ENCODE data around the gene SLC7A14. TPM values are rescaled to one million over a fixed set of nuclear protein-coding genes. Genes with fewer than 3 reads are reported as not detected.

Gene SLC7A14
- total and polyA plus RNA-seq, 2 of the 4 experiments (the other 2 are of a cell fraction) = 2.7 to 6.8 TPM

DNA sequence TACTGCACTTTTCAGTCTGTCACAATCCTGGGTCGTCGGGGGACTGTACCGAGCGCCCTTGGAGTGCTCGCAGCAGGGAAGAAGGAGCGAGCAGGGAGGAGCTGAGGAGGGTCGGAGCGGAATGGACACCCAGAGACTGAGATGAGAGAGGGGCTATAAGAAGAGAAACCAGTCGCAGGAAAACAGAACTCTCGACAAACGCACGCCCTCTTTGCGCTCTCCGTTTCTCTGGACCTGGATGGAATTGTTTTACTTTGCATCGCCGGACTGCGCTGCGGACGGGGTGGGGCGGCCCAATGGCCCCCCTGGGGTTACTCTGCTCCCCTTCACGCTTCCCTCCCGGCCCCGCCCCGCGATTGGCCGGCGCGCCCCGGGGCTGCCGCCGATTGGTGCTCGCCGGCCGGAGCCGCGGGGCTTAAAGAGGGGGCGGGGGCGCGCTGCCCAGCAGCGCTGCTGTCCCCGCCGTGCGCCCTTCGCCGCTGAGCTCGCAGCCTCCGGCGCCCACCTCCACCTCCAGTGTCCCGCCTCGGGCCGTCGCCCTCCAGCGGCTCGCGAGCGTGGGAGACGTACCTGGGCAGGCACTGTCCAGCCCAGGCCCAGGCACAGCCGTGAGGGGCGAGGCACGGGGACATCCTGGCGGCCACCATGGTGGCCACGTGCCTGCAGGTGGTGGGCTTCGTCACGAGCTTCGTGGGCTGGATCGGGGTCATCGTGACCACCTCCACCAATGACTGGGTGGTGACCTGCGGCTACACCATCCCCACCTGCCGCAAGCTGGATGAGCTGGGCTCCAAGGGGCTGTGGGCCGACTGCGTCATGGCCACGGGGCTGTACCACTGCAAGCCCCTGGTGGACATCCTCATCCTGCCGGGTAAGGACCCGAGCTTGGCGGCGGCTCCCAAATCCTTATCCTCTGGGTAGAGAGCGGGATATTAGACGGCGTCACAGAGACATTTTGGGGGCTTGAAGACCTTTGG lies 167.2 kb downstream of the SLC7A14 start, which contains the start of gene CLDN11:
Gene CLDN11 (plus strand): TSS at position 447 of the 977 bp plus-strand sequence. CDS start 199 bp downstream, at position 646.
- Histone ChIP-seq H4K91ac (ENCODE audit: insufficient read depth, low read depth, low read length) (peak within 1 kb of the TSS; percentile 72), H2AK9ac (replicated peaks; ENCODE audit: low read depth, low read length, poor library complexity) (peak within 1 kb of the TSS; percentile 86), H2BK5ac (ENCODE audit: low read depth, low read length, poor library complexity, severe bottlenecking) (peak within 1 kb of the TSS; percentile 29), H3K4me3 (ENCODE audit: insufficient read depth, low read depth, low read length) (peak within 1 kb of the TSS; percentile 85), H3K4ac (ENCODE audit: low read depth, low read length) (peak within 1 kb of the TSS; percentile 86), H3K27ac (ENCODE audit: insufficient read depth, low read length) (peak within 1 kb of the TSS; percentile 84), H3K56ac (ENCODE audit: extremely low read depth, insufficient read depth, low read length) (peak within 1 kb of the TSS; percentile 76), H3K9me1 (ENCODE audit: insufficient read depth, low read length) (peaks cover 3% of the 10 kb centered on the region; the same call in 1 of the 2 replicates), H4K8ac (ENCODE audit: low read depth in 2 of 2, low read length in 2 of 2) (peak within 1 kb of the TSS; percentile 70 to 71), H3K18ac (ENCODE audit: low read depth, low read length) (peak within 1 kb of the TSS; percentile 54), H2AK5ac (ENCODE audit: low read depth, low read length) (peak within 1 kb of the TSS; percentile 86), H4K5ac (ENCODE audit: low read depth, low read length) (peak within 1 kb of the TSS; percentile 21; the same call in 1 of the 2 replicates), H3K23ac (ENCODE audit: low read depth, low read length) (peak within 1 kb of the TSS; percentile 89), H3K9me3 (ENCODE audit: control insufficient read depth, insufficient read depth, low read length) (no peaks in the 10 kb centered on the region), H3K79me1 (ENCODE audit: low read depth in 1 of 2, low read length in 2 of 2) (peaks cover 12 to 44% of the 10 kb centered on the region in 2 experiments), H3K4me2 (ENCODE audit: low read depth, low read length) (peak within 1 kb of the TSS; percentile 88), H3K27me3 (ENCODE audit: control insufficient read depth, insufficient read depth, low read length) (no peaks in the 10 kb centered on the region), H3K9ac (ENCODE audit: low read depth, low read length) (peak within 1 kb of the TSS; percentile 82), H4K20me1 (ENCODE audit: insufficient read depth, low read length) (peaks cover 18% of the 10 kb centered on the region; the same call in 1 of the 2 replicates), H2BK15ac (ENCODE audit: low read depth, low read length) (peak within 1 kb of the TSS; percentile 62; the same call in 1 of the 3 replicates), H3K4me1 (ENCODE audit: control insufficient read depth, insufficient read depth, low read length) (peaks cover 6% of the 10 kb centered on the region), H2BK120ac (ENCODE audit: low read depth, low read length) (peak within 1 kb of the TSS; percentile 84), H3K36me3 (ENCODE audit: control insufficient read depth, insufficient read depth, low read length) (peaks cover 14% of the 10 kb centered on the region), H3K14ac (replicated peaks; ENCODE audit: low read depth, low read length) (peak within 1 kb of the TSS; percentile 74), H2AFZ (replicated peaks; ENCODE audit: low read length, poor library complexity) (peak within 1 kb of the TSS; percentile 88), H2BK20ac (ENCODE audit: low read depth, low read length) (peak within 1 kb of the TSS; percentile 45; the same call in 1 of the 2 replicates)
- in situ Hi-C loops (cut with MboI; ENCODE audit: low sequenced_read_pairs) = loop anchor here (5.0 kb wide), 1 partner anchor 394 kb away; no protein-coding TSS in a partner anchor
- dilution Hi-C loops (cut with HindIII; ENCODE audit: low sequenced_read_pairs, unreplicated experiment) = no loop called here
- ChIA-PET CTCF (interaction anchor here (1.4 to 1.9 kb wide), 3 partner anchors 12 to 393 kb away, joined by 3 to 8 read pairs (median 7); no protein-coding TSS in a partner anchor), POLR2A (ENCODE audit: unreplicated experiment) (interaction anchor here (0.7 kb wide), 2 partner anchors 328 to 409 kb away, joined by 5 to 6 read pairs; no protein-coding TSS in a partner anchor)
- intact Hi-C loops (cut with micrococcal nuclease) = loop anchor here (2.0 to 5.0 kb wide), 2 partner anchors 166 to 334 kb away; no protein-coding TSS in a partner anchor
- peak; percentile 89 for ATAC-seq (ENCODE audit: low read depth)
- no TSS peak for BruUV-seq (replicated peaks)
- 6% methylated on average over 24 of the region's 79 CpGs; no CpG with 5 or more reads in 1 of the 2 experiments for WGBS, 2 experiments (ENCODE audit: extremely low coverage in 2 of 2, insufficient read length in 1 of 2)
- DNase-seq = peak; percentile 75
- no peak for TF ChIP-seq CEBPB (IDR thresholded peaks at IDR 0.05; ENCODE audit: low read depth, low read length)
- peak; percentile 17; the same call in 1 of the 2 replicates for TF ChIP-seq FOS (IDR thresholded peaks at IDR 0.05; ENCODE audit: low read depth, low read length)
- no peak for TF ChIP-seq CHD1 (IDR thresholded peaks at IDR 0.05; ENCODE audit: low read depth, low read length)
- no peak for TF ChIP-seq RCOR1 (IDR thresholded peaks at IDR 0.05; ENCODE audit: insufficient replicate concordance, low read length)
- TF ChIP-seq MXI1 (IDR thresholded peaks at IDR 0.05; ENCODE audit: borderline replicate concordance, low read depth, low read length) = peak; percentile 43
- TF ChIP-seq, protein P1, sequence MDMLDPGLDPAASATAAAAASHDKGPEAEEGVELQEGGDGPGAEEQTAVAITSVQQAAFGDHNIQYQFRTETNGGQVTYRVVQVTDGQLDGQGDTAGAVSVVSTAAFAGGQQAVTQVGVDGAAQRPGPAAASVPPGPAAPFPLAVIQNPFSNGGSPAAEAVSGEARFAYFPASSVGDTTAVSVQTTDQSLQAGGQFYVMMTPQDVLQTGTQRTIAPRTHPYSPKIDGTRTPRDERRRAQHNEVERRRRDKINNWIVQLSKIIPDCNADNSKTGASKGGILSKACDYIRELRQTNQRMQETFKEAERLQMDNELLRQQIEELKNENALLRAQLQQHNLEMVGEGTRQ (IDR thresholded peaks at IDR 0.05; ENCODE audit: low read depth, low read length) = no peak; the same call in 1 of the 2 replicates
- peak; percentile 17; the same call in 1 of the 2 replicates for TF ChIP-seq CTCF (conservative IDR thresholded peaks at IDR 0.05; ENCODE audit: low read depth, low read length)
- no peak for TF ChIP-seq ELK1 (IDR thresholded peaks at IDR 0.05; ENCODE audit: borderline replicate concordance, low read depth, low read length)
- TF ChIP-seq RAD21 (IDR thresholded peaks at IDR 0.05; ENCODE audit: low read length) = no peak
- TF ChIP-seq RFX5 (IDR thresholded peaks at IDR 0.05; ENCODE audit: low read depth, low read length) = no peak
- TF ChIP-seq SMC3 (IDR thresholded peaks at IDR 0.05; ENCODE audit: low read depth, low read length) = no peak

All from IMR-90 (cell line).